H1 (cell line): Measurements from ENCODE around the gene COL1A1. TPM values are rescaled to one million over a fixed set of nuclear protein-coding genes. Genes with fewer than 3 reads are reported as not detected.

Experiments
- BRCA1 ChIP-seq: IDR thresholded peaks from 2 replicates; pipeline ENCODE4 v1.6.1; 2012; ENCODE audit warnings: low read depth, low read length, improper control_type of control experiment
- SAP30 ChIP-seq: fragments of 300-600 bp; sonication (generic); IDR thresholded peaks from 2 replicates; pipeline ENCODE4 v1.7.1; 2012; ENCODE audit warnings: low read length, moderate library complexity, mild to moderate bottlenecking, inconsistent platforms; ENCODE audit not compliant: insufficient read depth, insufficient replicate concordance
- TAF1 ChIP-seq: IDR thresholded peaks from 2 replicates; pipeline ENCODE4 v1.6.1; 2011; ENCODE audit warnings: mild to moderate bottlenecking, low read depth, low read length
- polyA plus RNA-seq, 7 experiments: library from polyadenylated mRNA; depleted of rRNA in 3 of 7; stranded (reverse) in 5 of 7; unstranded in 2 of 7; fragments of >200 nt in 5 of 7; fragments of 200-250 nt in 2 of 7; gene quantifications; 1 replicate in 5 of 7; 2 replicates in 1 of 7; 4 replicates in 1 of 7; pipeline versions ENCODE4 v1.2.1 to v1.2.3, GENCODE V29; 2011 to 2013; ENCODE audit warnings: missing spikeins in 2 of 7, mixed read lengths in 2 of 7
- total RNA-seq: library from RNA; stranded (reverse); fragmentation: NEBNext Ultra II Directional; extraction: Animal tissue kit (Norgen Biotek cat#: 25700); gene quantifications from 2 replicates; pipeline ENCODE4 v1.2.1, GENCODE V29; 2021

Gene COL1A1
- total and polyA plus RNA-seq, 2 of the 8 experiments (the other 6 are each of a cell fraction or from before 2014, with no cell fraction given), result 14.1 to 80.4 TPM

GRCh38 chr17:50196826-50197225, 4.6 kb downstream of the COL1A1 start (continued):
- no peak for TF ChIP-seq BRCA1
- no peak for TF ChIP-seq TAF1
- TF ChIP-seq SAP30, result no peak
